Measurements from ENCODE around the gene FLOT2.

FLOT2 gene

DNA sequence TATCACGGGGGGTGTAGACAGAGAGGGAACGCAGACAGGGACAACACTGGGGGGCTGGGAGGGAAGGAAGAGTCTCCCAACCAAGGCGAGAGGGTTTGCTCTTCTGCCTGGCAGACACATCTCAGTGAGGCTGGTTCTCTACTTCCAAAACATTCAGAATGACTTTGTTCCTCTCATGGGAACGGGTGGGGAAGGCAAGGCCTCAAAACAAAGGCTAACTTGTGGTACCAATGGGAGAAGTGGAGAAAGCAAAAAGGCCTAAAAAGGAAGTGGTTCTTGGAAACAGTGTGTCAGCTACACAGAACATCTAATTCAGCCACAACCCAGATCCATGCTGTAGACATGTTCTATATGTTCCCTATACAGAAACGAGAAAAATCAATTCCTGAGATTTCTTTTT, 7.5 kb downstream of the FLOT2 start:
- H3K4me3 ChIP-seq (IDR thresholded peaks at IDR 0.05; ENCODE audit: insufficient read depth, low read depth, low read length) = no peak overlapping the region
- H3K4me2 ChIP-seq = no peak overlapping the region
- H3K27ac ChIP-seq = no peak overlapping the region
- H4K20me1 ChIP-seq (ENCODE audit: insufficient read depth) = no peaks in the 10 kb centered on the region
- H3K4me1 ChIP-seq (ENCODE audit: low read depth, poor library complexity, severe bottlenecking) = peaks cover 30% of the 10 kb centered on the region
- no peaks in the 10 kb centered on the region for H3K27me3 ChIP-seq (ENCODE audit: insufficient read depth, low read depth)
- H3K79me2 ChIP-seq (ENCODE audit: insufficient read depth, low read depth) = no peaks in the 10 kb centered on the region
- no peaks in the 10 kb centered on the region for H3K36me3 ChIP-seq (ENCODE audit: insufficient read depth)
- H3K9ac ChIP-seq = no peak overlapping the region
- no peak for TF ChIP-seq CTCF (conservative IDR thresholded peaks at IDR 0.05; ENCODE audit: low read depth, low read length)
- H2AFZ ChIP-seq (ENCODE audit: low read depth) = no peak overlapping the region

- no peak overlapping the region for H3K9ac ChIP-seq
- no peak overlapping the region for H3K27ac ChIP-seq
- no peaks in the 10 kb centered on the region for H3K27me3 ChIP-seq (ENCODE audit: insufficient read depth, low read depth)
- H3K4me2 ChIP-seq = no peak overlapping the region
- no peaks in the 10 kb centered on the region for H4K20me1 ChIP-seq (ENCODE audit: insufficient read depth)
- TF ChIP-seq CTCF (conservative IDR thresholded peaks at IDR 0.05; ENCODE audit: low read depth, low read length) = no peak
- H3K4me3 ChIP-seq (IDR thresholded peaks at IDR 0.05; ENCODE audit: insufficient read depth, low read depth, low read length) = no peak overlapping the region
- no peaks in the 10 kb centered on the region for H3K79me2 ChIP-seq (ENCODE audit: insufficient read depth, low read depth)
- no peak overlapping the region for H2AFZ ChIP-seq (ENCODE audit: low read depth)
- no peaks in the 10 kb centered on the region for H3K36me3 ChIP-seq (ENCODE audit: insufficient read depth)
- H3K4me1 ChIP-seq (ENCODE audit: low read depth, poor library complexity, severe bottlenecking) = peaks cover 24% of the 10 kb centered on the region
Observed at GRCh38 chr17:28888832-28889231, 8.7 kb downstream of the FLOT2 start.

- no peak for TF ChIP-seq CTCF (conservative IDR thresholded peaks at IDR 0.05; ENCODE audit: low read depth, low read length)
Observed at GRCh38 chr17:28887871-28888471, 9.6 kb downstream of the FLOT2 start.

GRCh38 chr17:28885951-28886350, 11.6 kb downstream of the FLOT2 start:
- no peaks in the 10 kb centered on the region for H3K4me1 ChIP-seq (ENCODE audit: low read depth, poor library complexity, severe bottlenecking)
- H3K79me2 ChIP-seq (ENCODE audit: insufficient read depth, low read depth) = no peaks in the 10 kb centered on the region
- no peaks in the 10 kb centered on the region for H3K36me3 ChIP-seq (ENCODE audit: insufficient read depth)
- H3K4me2 ChIP-seq = no peak overlapping the region
- H3K27ac ChIP-seq = no peak overlapping the region
- TF ChIP-seq CTCF (conservative IDR thresholded peaks at IDR 0.05; ENCODE audit: low read depth, low read length) = no peak
- no peak overlapping the region for H3K9ac ChIP-seq
- H4K20me1 ChIP-seq (ENCODE audit: insufficient read depth) = no peaks in the 10 kb centered on the region
- H2AFZ ChIP-seq (ENCODE audit: low read depth) = no peak overlapping the region
- no peak overlapping the region for H3K4me3 ChIP-seq (IDR thresholded peaks at IDR 0.05; ENCODE audit: insufficient read depth, low read depth, low read length)
- no peaks in the 10 kb centered on the region for H3K27me3 ChIP-seq (ENCODE audit: insufficient read depth, low read depth)

More at GRCh38 chr17:28887871-28888471, 9.6 kb downstream of the FLOT2 start:
- no peak overlapping the region for H3K9ac ChIP-seq
- no peak overlapping the region for H3K4me3 ChIP-seq (IDR thresholded peaks at IDR 0.05; ENCODE audit: insufficient read depth, low read depth, low read length)
- H3K4me1 ChIP-seq (ENCODE audit: low read depth, poor library complexity, severe bottlenecking) = peaks cover 15% of the 10 kb centered on the region
- H3K79me2 ChIP-seq (ENCODE audit: insufficient read depth, low read depth) = no peaks in the 10 kb centered on the region
- no peaks in the 10 kb centered on the region for H3K27me3 ChIP-seq (ENCODE audit: insufficient read depth, low read depth)
- H3K36me3 ChIP-seq (ENCODE audit: insufficient read depth) = no peaks in the 10 kb centered on the region
- H3K4me2 ChIP-seq = no peak overlapping the region
- H3K27ac ChIP-seq = no peak overlapping the region
- H2AFZ ChIP-seq (ENCODE audit: low read depth) = no peak overlapping the region
- H4K20me1 ChIP-seq (ENCODE audit: insufficient read depth) = no peaks in the 10 kb centered on the region
